Measurements from ENCODE around the gene COL4A2.
"Not testable (repeated sequence)": the region's sequence is repeated elsewhere in the genome, so short reads cannot be mapped to it uniquely, and the experiment has no call there.

COL4A2 gene

GRCh38 chr13:110524541-110525257 is 217.6 kb downstream of the COL4A2 start:
- DNase-seq: peak; percentile 55

- DNase-seq: peak; percentile 94
These were observed 218.5 kb downstream of the COL4A2 start for GRCh38 chr13:110525328-110526319.

GRCh38 chr13:110528371-110528770 is 221.3 kb downstream of the COL4A2 start:
- DNase-seq: no peak

GRCh38 chr13:110528911-110529310 is 221.8 kb downstream of the COL4A2 start:
- no peak for DNase-seq

GRCh38 chr13:110529522-110530311 is 222.6 kb downstream of the COL4A2 start:
- no peak for DNase-seq

- DNase-seq: no peak
These were observed 224.0 kb downstream of the COL4A2 start for GRCh38 chr13:110531100-110531499.

- DNase-seq: no peak
These were observed 224.6 kb downstream of the COL4A2 start for GRCh38 chr13:110531671-110532083.

GRCh38 chr13:110532258-110532657 is 225.2 kb downstream of the COL4A2 start:
- DNase-seq: not testable (repeated sequence)

- DNase-seq: no peak
These were observed 226.9 kb downstream of the COL4A2 start for GRCh38 chr13:110533771-110534670.

- DNase-seq: no peak
These were observed 228.4 kb downstream of the COL4A2 start for GRCh38 chr13:110535526-110535925.

- DNase-seq: no peak
These were observed 229.1 kb downstream of the COL4A2 start for GRCh38 chr13:110536006-110536693.

GRCh38 chr13:110538632-110539031 is 231.5 kb downstream of the COL4A2 start:
- no peak for DNase-seq

GRCh38 chr13:110539894-110540293 is 232.8 kb downstream of the COL4A2 start:
- no peak for DNase-seq

GRCh38 chr13:110540871-110541525 is 233.9 kb downstream of the COL4A2 start:
- no peak for DNase-seq

GRCh38 chr13:110541526-110541920 is 234.4 kb downstream of the COL4A2 start:
- DNase-seq: no peak

GRCh38 chr13:110542169-110542796 is 235.2 kb downstream of the COL4A2 start:
- DNase-seq: no peak

- no peak for DNase-seq
These were observed 239.3 kb downstream of the COL4A2 start for GRCh38 chr13:110546378-110546777.

- DNase-seq: no peak
These were observed 239.8 kb downstream of the COL4A2 start for GRCh38 chr13:110546926-110547325.

- no peak for DNase-seq
These were observed 242.1 kb downstream of the COL4A2 start for GRCh38 chr13:110548891-110549794.

Data from SHP77 treated with DMSO at 0.1 percent for 48 hours (cell line).